ENCODE measurements around the gene EIF1B.

The EIF1B gene

GRCh38 chr3:40292637-40293349 lies 16.7 kb upstream of the EIF1B start:
- TF ChIP-seq USF1 (IDR thresholded peaks at IDR 0.05) = no peak
- TF ChIP-seq CREB1 (IDR thresholded peaks at IDR 0.05; ENCODE audit: low read depth) = no peak
- no peak for TF ChIP-seq TAF1 (IDR thresholded peaks at IDR 0.05; ENCODE audit: low read depth)
- no peak for TF ChIP-seq RAD21 (IDR thresholded peaks at IDR 0.05; ENCODE audit: low read depth)
- no peak for TF ChIP-seq EGR1 (IDR thresholded peaks at IDR 0.05)
- no peak for TF ChIP-seq FOXM1 (IDR thresholded peaks at IDR 0.05; ENCODE audit: borderline replicate concordance, low read depth)
- TF ChIP-seq TCF12 (IDR thresholded peaks at IDR 0.05; ENCODE audit: low read depth) = no peak

GRCh38 chr3:40294434-40294833 lies 15.1 kb upstream of the EIF1B start:
- TF ChIP-seq TCF12 (IDR thresholded peaks at IDR 0.05; ENCODE audit: low read depth) (no peak), YY1 (IDR thresholded peaks at IDR 0.05; ENCODE audit: low read depth) (no peak), NFIC (IDR thresholded peaks at IDR 0.05) (no peak), EGR1 (IDR thresholded peaks at IDR 0.05) (no peak), FOXM1 (IDR thresholded peaks at IDR 0.05; ENCODE audit: borderline replicate concordance, low read depth) (no peak), RAD21 (IDR thresholded peaks at IDR 0.05; ENCODE audit: low read depth) (no peak), CREB1 (IDR thresholded peaks at IDR 0.05; ENCODE audit: low read depth) (no peak), REST (IDR thresholded peaks at IDR 0.05; ENCODE audit: low read depth) (no peak), ZBTB7A (IDR thresholded peaks at IDR 0.05; ENCODE audit: low read depth) (no peak)

GRCh38 chr3:40298075-40298474 lies 11.4 kb upstream of the EIF1B start:
- TF ChIP-seq FOXM1 (IDR thresholded peaks at IDR 0.05; ENCODE audit: borderline replicate concordance, low read depth) = no peak
- TF ChIP-seq NFIC (IDR thresholded peaks at IDR 0.05) = no peak
- no peak for TF ChIP-seq TAF1 (IDR thresholded peaks at IDR 0.05; ENCODE audit: low read depth)
- no peak for TF ChIP-seq RAD21 (IDR thresholded peaks at IDR 0.05; ENCODE audit: low read depth)
- no peak for TF ChIP-seq MAX (IDR thresholded peaks at IDR 0.05)
- TF ChIP-seq EGR1 (IDR thresholded peaks at IDR 0.05) = no peak
- TF ChIP-seq TCF12 (IDR thresholded peaks at IDR 0.05; ENCODE audit: low read depth) = no peak
- no peak for TF ChIP-seq REST (IDR thresholded peaks at IDR 0.05; ENCODE audit: low read depth)
- TF ChIP-seq USF1 (IDR thresholded peaks at IDR 0.05) = no peak
- no peak for TF ChIP-seq TEAD4 (IDR thresholded peaks at IDR 0.05)
- no peak for TF ChIP-seq EP300 (IDR thresholded peaks at IDR 0.05; ENCODE audit: borderline replicate concordance)
- TF ChIP-seq YY1 (IDR thresholded peaks at IDR 0.05; ENCODE audit: low read depth) = no peak
- TF ChIP-seq ZBTB7A (IDR thresholded peaks at IDR 0.05; ENCODE audit: low read depth) = no peak
- TF ChIP-seq CREB1 (IDR thresholded peaks at IDR 0.05; ENCODE audit: low read depth) = no peak
- TF ChIP-seq CEBPB (IDR thresholded peaks at IDR 0.05) = no peak

- TF ChIP-seq RAD21 (IDR thresholded peaks at IDR 0.05; ENCODE audit: low read depth) (no peak), TAF1 (IDR thresholded peaks at IDR 0.05; ENCODE audit: low read depth) (no peak), CREB1 (IDR thresholded peaks at IDR 0.05; ENCODE audit: low read depth) (no peak), YY1 (IDR thresholded peaks at IDR 0.05; ENCODE audit: low read depth) (no peak), USF1 (IDR thresholded peaks at IDR 0.05) (no peak), MAX (IDR thresholded peaks at IDR 0.05) (no peak), NFIC (IDR thresholded peaks at IDR 0.05) (no peak), TEAD4 (IDR thresholded peaks at IDR 0.05) (no peak), REST (IDR thresholded peaks at IDR 0.05; ENCODE audit: low read depth) (no peak), ZBTB7A (IDR thresholded peaks at IDR 0.05; ENCODE audit: low read depth) (no peak), EP300 (IDR thresholded peaks at IDR 0.05; ENCODE audit: borderline replicate concordance) (no peak), CEBPB (IDR thresholded peaks at IDR 0.05) (no peak), EGR1 (IDR thresholded peaks at IDR 0.05) (no peak), TCF12 (IDR thresholded peaks at IDR 0.05; ENCODE audit: low read depth) (no peak), FOXM1 (IDR thresholded peaks at IDR 0.05; ENCODE audit: borderline replicate concordance, low read depth) (no peak)
Measured at GRCh38 chr3:40299130-40299720, 10.3 kb upstream of the EIF1B start.
